ENCODE data around the gene GIGYF1. TPM values are rescaled to one million over a fixed set of nuclear protein-coding genes. Genes with fewer than 3 reads are reported as not detected.
"Not testable (repeated sequence)": the region's sequence is repeated elsewhere in the genome, so short reads cannot be mapped to it uniquely, and the experiment has no call there.

Gene GIGYF1
- total and polyA plus RNA-seq, 2 of the 8 experiments (the other 6 are each of a cell fraction or from before 2014, with no cell fraction given) = 24.1 to 99.3 TPM

- ChIA-PET POLR2A (ENCODE audit: partially characterized antibody) (interaction anchor here (0.6 to 1.6 kb wide), 3 partner anchors 10 to 968 kb away, joined by 3 to 5 read pairs (median 4); no protein-coding TSS in a partner anchor), CTCF (ENCODE audit: partially characterized antibody) (interaction anchor here (0.8 to 2.4 kb wide), 6 partner anchors 10 to 76 kb away, joined by 3 to 8 read pairs (median 6); partner anchors contain the start of genes FBXO24, GNB2 and LRCH4)
- H3K9ac ChIP-seq (replicated peaks in 1 of 4; ENCODE audit: extremely low read depth in 1 of 4, low read depth in 3 of 4, low read length in 3 of 4); H2BK15ac ChIP-seq (ENCODE audit: low read length); H2BK20ac ChIP-seq (ENCODE audit: low read length); FAIRE-seq; H3K14ac ChIP-seq (ENCODE audit: insufficient read length); H2AFZ ChIP-seq (ENCODE audit: low read length); H4K8ac ChIP-seq (ENCODE audit: extremely low read depth, insufficient read depth, low read length); H3K27ac ChIP-seq (ENCODE audit: low read depth, low read length); H3K4me1 ChIP-seq (replicated peaks in 1 of 4; ENCODE audit: control insufficient read depth in 3 of 4, insufficient read depth in 4 of 4, low read length in 3 of 4); H3K56ac ChIP-seq (replicated peaks; ENCODE audit: insufficient read length, low read depth, low read length); H3K9me3 ChIP-seq (ENCODE audit: insufficient read depth in 2 of 2, low read depth in 1 of 2, low read length in 1 of 2); H2BK120ac ChIP-seq (replicated peaks; ENCODE audit: low read depth, low read length); H3K36me3 ChIP-seq (ENCODE audit: control insufficient read depth in 2 of 4, insufficient read depth in 4 of 4, low read length in 3 of 4); H2AK5ac ChIP-seq (ENCODE audit: low read depth, low read length); H3K18ac ChIP-seq (ENCODE audit: extremely low read depth, low read length); H2BK5ac ChIP-seq (ENCODE audit: low read depth, low read length); H4K91ac ChIP-seq (replicated peaks; ENCODE audit: insufficient read length, low read length); H3K4ac ChIP-seq (replicated peaks; ENCODE audit: insufficient read length, low read depth, low read length); H3K4me2 ChIP-seq (ENCODE audit: insufficient read depth in 1 of 2, low read depth in 2 of 2, low read length in 2 of 2); H3K23ac ChIP-seq (ENCODE audit: insufficient read length); H4K5ac ChIP-seq (ENCODE audit: insufficient read length, low read depth, low read length); H3K27me3 ChIP-seq (replicated peaks in 1 of 4; ENCODE audit: control insufficient read depth in 3 of 4, extremely low read depth in 1 of 4, insufficient read depth in 3 of 4, low read length in 3 of 4); H3K23me2 ChIP-seq (ENCODE audit: low read depth, low read length); H2BK12ac ChIP-seq (ENCODE audit: low read depth, low read length); H3K4me3 ChIP-seq (ENCODE audit: extremely low read depth in 1 of 4, insufficient read depth in 2 of 4, low read depth in 3 of 4, low read length in 4 of 4); DNase-seq (ENCODE audit: low read depth in 1 of 2, low spot score in 2 of 2); H4K20me1 ChIP-seq (replicated peaks in 1 of 2; ENCODE audit: control insufficient read depth in 1 of 2, insufficient read depth in 2 of 2, low read length in 2 of 2); H3K79me2 ChIP-seq (ENCODE audit: control insufficient read depth in 1 of 2, insufficient read depth in 2 of 2, low read length in 2 of 2); H3K79me1 ChIP-seq (ENCODE audit: low read depth, low read length): not testable (repeated sequence)
- WGBS, 2 experiments (ENCODE audit: extremely low coverage in 1 of 2, insufficient coverage in 1 of 2, insufficient read length in 1 of 2, insufficient replicate concordance in 2 of 2, low coverage in 1 of 2, low lambda C conversion rate in 2 of 2, missing lambda C conversion rate in 1 of 2) = 92% methylated on average over 12 of the region's 12 CpGs; no CpG with 5 or more reads in 1 of the 2 experiments
Observed at GRCh38 chr7:100662194-100662776, 31.8 kb downstream of the GIGYF1 start.

All from H1 (cell line).